Astrocyte of the spinal cord (primary cell): ENCODE data around the gene KASH5.
A peak's percentile ranks its signal among the peaks of the same experiment; 100 is the strongest.

ENCODE experiments used
- DNase-seq: peaks from one replicate; pipeline ENCODE4 v3.0.0; 2011; ENCODE audit warnings: low read depth, low spot score
- H3K4me3 ChIP-seq: 2 replicates; pipeline ENCODE4 v1.5.1; 2011; ENCODE audit warnings: low read depth, mild to moderate bottlenecking, low read length, moderate library complexity
- in situ Hi-C: cut with HindIII; loops from 2 replicates; pipeline ENCODE4 v1.10.0; 2017; ENCODE audit warnings: low sequenced_read_pairs
- TF ChIP-seq, protein P1 (sequence below): IDR thresholded peaks from 2 replicates; pipeline ENCODE4 v1.5.1; 2012; ENCODE audit warnings: low read depth, mild to moderate bottlenecking, low read length, inconsistent platforms

KASH5 gene

DNA sequence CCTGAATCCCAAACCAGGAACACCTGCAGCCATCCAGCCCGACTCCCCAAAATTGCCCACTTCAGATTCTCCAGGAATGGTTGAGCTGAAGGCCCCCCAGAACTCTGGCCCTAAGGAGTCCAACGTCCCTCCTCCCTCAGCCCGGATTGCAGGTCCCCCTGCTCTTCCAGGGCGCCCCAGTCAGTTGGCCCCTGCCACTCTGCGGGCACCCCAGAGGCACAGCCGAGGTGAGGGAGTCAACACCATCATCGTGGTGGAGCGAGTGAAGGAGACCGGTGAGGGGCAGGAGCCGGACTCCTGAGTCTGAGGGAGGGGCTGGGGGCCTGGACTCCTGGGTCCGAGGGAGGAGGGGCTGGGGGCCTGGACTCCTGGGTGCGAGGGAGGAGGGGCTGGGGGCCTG, 39.3 kb downstream of the KASH5 start:
- TF ChIP-seq, protein P1, sequence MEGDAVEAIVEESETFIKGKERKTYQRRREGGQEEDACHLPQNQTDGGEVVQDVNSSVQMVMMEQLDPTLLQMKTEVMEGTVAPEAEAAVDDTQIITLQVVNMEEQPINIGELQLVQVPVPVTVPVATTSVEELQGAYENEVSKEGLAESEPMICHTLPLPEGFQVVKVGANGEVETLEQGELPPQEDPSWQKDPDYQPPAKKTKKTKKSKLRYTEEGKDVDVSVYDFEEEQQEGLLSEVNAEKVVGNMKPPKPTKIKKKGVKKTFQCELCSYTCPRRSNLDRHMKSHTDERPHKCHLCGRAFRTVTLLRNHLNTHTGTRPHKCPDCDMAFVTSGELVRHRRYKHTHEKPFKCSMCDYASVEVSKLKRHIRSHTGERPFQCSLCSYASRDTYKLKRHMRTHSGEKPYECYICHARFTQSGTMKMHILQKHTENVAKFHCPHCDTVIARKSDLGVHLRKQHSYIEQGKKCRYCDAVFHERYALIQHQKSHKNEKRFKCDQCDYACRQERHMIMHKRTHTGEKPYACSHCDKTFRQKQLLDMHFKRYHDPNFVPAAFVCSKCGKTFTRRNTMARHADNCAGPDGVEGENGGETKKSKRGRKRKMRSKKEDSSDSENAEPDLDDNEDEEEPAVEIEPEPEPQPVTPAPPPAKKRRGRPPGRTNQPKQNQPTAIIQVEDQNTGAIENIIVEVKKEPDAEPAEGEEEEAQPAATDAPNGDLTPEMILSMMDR, result no peak
- in situ Hi-C loops, result no loop called here
- no peak for DNase-seq
- no peak overlapping the region for H3K4me3 ChIP-seq

DNA sequence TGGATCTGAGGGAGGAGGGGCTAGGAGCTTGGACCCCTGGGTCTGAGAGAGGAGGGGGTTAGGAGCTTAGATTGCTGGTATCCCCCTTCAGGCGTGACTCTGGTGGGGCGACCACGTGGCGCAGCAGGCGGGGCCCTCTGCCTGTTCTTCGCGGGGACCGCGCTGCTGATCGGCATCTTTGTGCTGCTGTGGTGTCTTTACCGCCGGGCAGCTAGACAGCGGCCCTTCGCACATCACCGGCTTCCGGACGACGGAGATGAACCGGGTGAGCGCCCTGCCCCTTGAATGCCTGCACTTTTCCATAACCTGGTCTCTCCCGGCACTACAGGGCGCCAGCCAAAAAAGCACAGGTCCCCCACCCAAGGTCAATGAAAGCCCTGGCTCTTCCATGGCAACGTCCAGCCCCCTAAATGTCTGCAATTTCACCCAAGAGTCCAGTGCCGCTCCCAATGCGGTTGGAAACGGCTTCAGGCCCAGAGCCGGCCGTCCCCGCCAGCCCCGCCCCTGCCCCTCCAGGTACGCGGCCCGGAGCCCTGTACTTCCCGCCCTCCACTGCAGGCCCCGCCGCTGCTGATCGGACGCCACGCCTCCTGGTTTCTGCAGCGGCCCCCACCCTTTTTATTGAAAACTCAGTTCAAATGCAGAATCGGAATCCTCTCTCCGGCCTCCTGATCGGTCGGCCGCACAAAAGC, 40.0 kb downstream of the KASH5 start:
- H3K4me3 ChIP-seq, result no peak overlapping the region

DNA sequence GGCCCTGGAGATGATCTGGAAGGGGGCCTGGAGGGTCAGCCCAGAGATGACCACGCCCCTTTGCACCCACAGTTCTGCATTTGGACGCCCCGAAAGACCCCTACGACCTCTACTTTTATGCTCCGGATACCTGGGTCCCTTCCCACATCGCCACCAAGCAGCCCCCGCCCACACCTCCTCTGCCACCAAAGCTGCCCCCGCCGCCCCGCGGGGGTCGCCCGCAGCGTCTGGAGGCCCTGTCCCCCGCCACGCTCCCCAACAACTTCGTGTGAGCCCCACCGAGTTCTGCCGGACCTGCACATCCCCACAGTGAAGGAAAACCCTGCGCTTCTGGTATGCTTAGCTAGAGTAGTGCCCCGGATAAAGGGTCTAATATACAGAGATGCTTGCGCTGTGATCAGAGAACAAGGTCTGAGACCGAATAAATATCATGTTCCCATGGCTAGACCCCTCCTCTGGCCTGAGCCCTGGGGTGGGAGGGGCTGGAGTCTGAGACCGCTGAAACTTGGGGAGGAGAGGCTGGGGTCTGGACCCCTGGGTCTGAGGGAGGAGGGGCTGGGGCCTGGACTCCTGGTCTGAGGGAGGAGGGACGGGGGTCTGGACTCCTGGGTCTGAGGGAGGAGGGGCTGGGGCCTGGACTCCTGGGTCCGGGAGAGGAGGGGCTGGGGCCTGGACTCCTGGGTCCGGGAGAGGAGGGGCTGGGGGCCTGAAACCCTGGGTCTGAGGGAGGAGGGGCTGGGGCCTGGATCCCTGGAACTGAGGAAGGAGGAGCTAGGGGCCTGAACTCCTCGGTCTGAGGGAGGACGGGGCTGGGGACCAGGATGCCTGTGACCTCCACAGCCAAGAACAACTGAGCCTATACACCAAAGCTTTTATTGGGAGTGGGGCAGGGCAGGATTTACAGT, 40.8 kb downstream of the KASH5 start:
- DNase-seq, result no peak
- in situ Hi-C loops, result no loop called here
- TF ChIP-seq, protein P1, result no peak
- no peak overlapping the region for H3K4me3 ChIP-seq

More for the DNA sequence above, 40.0 kb downstream of the KASH5 start:
- TF ChIP-seq, protein P1, result no peak
- in situ Hi-C loops, result no loop called here
- no peak for DNase-seq

DNA sequence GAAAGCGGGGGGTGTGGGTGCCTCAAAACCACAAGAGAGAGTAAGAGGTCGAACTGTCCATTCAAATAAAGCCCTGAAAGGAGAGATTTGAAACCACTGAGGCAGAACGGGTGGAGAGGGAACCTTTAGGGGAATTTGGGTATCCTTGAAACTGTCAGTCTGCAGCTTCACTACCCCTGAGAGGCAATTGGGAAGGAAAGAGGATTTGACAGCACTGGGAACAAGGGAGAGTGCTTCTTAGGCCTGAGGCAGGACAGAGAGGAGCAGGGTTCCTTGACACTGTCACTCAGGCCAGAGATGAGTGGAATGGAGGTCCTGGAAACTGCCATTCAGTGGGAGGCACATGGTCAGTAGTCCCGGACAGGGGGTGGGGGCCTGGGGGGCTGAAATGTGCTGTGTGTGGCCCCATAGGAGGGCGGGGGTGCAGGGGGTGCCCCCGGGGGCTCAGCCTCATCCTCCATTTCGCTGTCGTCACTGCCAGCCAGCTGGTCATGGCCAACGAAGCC, 42.2 kb downstream of the KASH5 start:
- TF ChIP-seq, protein P1, result no peak
- in situ Hi-C loops, result no loop called here
- DNase-seq, result no peak
- H3K4me3 ChIP-seq, result no peak overlapping the region

DNA sequence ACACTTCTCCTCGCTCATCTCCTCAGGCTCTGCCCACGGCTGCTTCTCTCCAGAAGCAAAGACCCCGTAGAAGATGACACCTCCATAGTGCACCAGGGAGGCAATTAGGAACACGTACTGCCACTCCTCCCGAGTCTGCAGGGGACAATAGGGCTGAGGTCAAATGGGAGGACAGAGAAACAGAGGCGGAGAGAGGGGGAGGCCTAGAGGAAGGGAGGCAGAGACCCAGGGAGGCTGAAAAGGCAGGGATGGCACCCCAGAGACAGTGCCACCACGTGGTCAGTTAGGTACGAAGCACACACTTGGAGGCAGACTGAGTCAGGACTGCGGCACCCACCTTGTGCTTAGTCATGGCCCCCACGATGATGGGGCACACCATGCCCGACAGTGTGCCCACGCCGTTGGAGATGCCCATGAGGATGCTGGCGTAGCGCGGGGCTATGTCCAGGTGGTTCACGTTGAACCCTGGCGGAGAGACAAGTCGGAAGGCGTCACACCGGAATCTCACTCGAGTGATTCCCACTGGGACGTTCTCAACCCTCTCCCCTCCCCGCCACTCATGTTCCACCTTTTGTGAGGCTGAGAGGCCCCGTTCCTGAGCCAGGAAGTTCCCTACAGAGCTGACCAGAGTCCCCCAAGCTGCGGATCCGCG, 42.8 kb downstream of the KASH5 start:
- H3K4me3 ChIP-seq, result no peak overlapping the region
- TF ChIP-seq, protein P1, result peak; percentile 34
- DNase-seq, result no peak
- in situ Hi-C loops, result no loop called here

DNA sequence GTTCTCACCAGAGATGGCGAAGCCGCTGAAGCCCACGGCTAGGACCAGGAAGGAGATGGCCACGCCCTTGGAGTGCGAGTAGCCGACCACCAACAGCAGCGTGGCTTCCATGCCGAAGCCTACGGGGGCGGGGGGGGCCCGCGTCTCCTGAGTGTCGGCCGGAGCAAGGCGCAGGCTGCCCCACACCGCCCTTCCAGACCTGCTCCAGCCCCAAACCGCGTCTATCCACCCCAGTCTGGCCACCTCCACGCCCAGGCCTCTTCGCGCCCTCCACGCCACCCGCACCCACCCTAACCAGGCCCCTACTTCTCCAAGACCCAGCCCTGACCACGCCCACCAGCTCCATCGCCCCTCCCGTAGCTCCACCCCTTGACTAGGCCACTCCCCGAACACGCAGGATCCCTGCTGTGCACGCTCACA, 43.3 kb downstream of the KASH5 start:
- TF ChIP-seq, protein P1, result no peak
- in situ Hi-C loops, result no loop called here
- no peak overlapping the region for H3K4me3 ChIP-seq
- no peak for DNase-seq
